Choroid plexus epithelial cell (primary cell): ENCODE measurements around the gene SLC15A1.
A peak's percentile ranks its signal among the peaks of the same experiment; 100 is the strongest.
"Not testable (repeated sequence)": the region's sequence is repeated elsewhere in the genome, so short reads cannot be mapped to it uniquely, and the experiment has no call there.

ENCODE experiments used
- DNase-seq: peaks from one replicate; pipeline ENCODE4 v3.0.0-alpha.2; 2010; ENCODE audit warnings: low read depth
- H3K4me3 ChIP-seq: 2 replicates; pipeline ENCODE4 v1.5.1; 2011; ENCODE audit warnings: low read depth, mild to moderate bottlenecking, control low read depth, low read length, moderate library complexity
- CTCF ChIP-seq: conservative IDR thresholded peaks from 2 replicates; pipeline ENCODE4 v1.5.1; 2011; ENCODE audit warnings: low read depth, mild to moderate bottlenecking, control low read depth, inconsistent platforms, low read length, moderate library complexity

The SLC15A1 gene

DNA sequence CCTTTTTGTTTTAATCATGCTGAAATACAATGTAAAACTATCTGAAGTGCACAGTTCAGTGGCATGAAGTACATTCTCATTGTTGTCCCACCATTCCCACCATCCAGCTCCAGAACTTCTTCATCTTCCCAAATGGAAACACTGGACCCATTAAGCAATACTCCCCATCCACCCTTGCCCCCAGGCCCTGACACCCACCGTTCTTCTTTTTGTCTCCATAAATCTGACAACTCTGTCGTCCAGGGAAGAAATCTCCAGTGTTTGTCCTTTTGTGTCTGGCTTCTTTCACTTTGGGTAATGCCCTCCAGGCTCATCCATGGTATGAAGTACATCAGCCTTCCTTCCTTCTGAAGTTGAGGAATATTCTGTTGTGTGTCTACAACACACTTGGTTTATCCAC lies 2.6 kb upstream of the SLC15A1 start:
- no peak for TF ChIP-seq CTCF
- H3K4me3 ChIP-seq, result no peak overlapping the region
- DNase-seq, result no peak

GRCh38 chr13:98754468-98754867 lies 2.0 kb upstream of the SLC15A1 start:
- not testable (repeated sequence) for DNase-seq, H3K4me3 ChIP-seq

GRCh38 chr13:98751861-98752466 lies 508 bp downstream of the SLC15A1 start:
- H3K4me3 ChIP-seq, result peak overlapping the region; percentile 25
- DNase-seq, result peak; percentile 15
- no peak for TF ChIP-seq CTCF

- TF ChIP-seq CTCF, result peak; percentile 9
- DNase-seq, result peak; percentile 29
- H3K4me3 ChIP-seq, result no peak overlapping the region
Observed at GRCh38 chr13:98751367-98751782, 1.1 kb downstream of the SLC15A1 start.

DNA sequence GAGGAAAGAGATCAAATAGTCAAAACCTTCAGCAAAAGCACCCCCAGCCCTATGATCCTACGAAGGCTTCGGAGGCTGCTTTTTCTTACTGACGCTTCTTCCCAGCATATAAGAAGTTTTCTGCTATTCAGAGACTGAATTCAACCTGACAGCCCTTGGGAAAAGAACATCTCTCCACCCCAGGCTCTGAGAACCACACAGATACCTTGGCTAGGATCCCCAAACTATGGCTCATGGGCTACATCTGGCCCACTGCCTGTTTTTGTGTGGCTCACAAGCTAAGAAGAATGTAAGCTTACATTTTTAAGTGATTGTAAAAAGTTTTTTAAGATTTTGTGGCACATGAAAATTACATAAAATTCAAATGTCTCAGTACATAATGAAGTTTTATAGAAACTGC lies 3.0 kb downstream of the SLC15A1 start:
- peak; percentile 57 for DNase-seq
- TF ChIP-seq CTCF, result no peak
- H3K4me3 ChIP-seq, result no peak overlapping the region

DNA sequence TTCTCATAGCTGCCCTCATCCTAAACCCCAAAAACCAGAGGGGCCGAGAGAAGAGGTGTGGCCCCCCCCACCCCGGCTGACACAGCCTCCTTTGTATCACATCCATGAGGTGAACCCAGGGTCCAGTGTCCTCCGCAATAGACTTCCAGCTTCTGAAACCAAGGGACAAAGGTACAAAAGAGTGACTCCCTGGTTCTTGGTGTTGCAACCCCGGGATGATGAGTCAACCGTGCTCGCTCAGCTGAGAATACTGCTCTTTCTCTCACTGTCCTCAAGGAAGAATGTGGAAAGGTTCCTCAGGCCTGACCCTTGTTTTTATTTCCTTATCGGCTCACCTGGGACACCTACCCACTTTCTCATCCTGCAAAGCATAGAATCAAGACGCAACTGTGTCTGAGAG lies 5.5 kb downstream of the SLC15A1 start:
- no peak for TF ChIP-seq CTCF
- peak; percentile 34 for DNase-seq
- no peak overlapping the region for H3K4me3 ChIP-seq

DNA sequence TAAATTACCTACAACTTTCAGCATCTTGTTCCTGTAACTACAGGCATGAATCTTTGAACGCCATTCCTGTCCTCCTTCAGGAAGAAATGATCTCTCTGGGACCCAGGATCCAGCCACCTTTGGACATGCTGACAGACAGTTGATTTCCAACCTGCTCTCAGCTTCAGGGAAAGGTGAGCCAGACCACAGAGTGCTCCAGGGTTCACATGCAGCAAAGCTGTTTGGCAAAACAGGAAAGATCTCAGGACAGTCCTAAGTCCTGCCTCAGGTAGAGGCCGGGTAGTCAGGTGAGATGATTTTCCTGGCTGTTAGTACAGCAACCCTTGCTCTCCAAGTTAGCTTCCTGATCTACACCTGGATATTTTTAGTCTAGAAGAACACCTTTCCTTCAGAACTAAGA lies 9.1 kb downstream of the SLC15A1 start:
- no peak overlapping the region for H3K4me3 ChIP-seq
- no peak for DNase-seq
- TF ChIP-seq CTCF, result no peak

DNA sequence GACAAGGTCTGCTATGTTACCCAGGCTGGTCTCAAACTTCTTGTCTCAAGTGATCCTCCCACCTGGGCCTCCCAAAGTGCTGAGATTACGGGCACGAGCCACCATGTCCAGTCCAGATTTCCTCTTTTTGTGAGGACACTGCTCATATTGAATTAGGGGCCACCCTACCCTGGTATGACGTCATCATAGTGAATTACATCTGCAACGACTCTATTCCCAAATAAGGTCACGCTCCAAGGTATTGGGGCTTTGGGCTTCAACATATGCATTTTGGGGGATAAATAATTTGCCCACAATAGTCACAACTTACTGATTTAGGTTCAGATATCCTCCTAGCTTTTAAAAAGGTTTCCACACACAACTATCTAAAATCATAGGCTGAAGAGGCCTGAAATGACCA lies 9.5 kb downstream of the SLC15A1 start:
- DNase-seq, result no peak
- no peak overlapping the region for H3K4me3 ChIP-seq
- no peak for TF ChIP-seq CTCF
